Ovary (tissue), 9 donors: ENCODE measurements around the gene DOCK1. TPM values are rescaled to one million over a fixed set of nuclear protein-coding genes. Genes with fewer than 3 reads are reported as not detected.

Source experiments
- DNase-seq, 5 donors: peaks; one replicate each; pipeline ENCODE4 v3.0.0-alpha.2; 2019 to 2020
- H3K27ac ChIP-seq, 2 donors: fragments of 200-600 bp; one replicate each; pipeline versions ENCODE4 v1.5.1 to v1.8.0; 2019 to 2022
- H3K27me3 ChIP-seq: fragments of 200-600 bp; one replicate; pipeline ENCODE4 v1.8.0; 2022
- H3K36me3 ChIP-seq: fragments of 200-600 bp; sonication (generic); one replicate; pipeline ENCODE4 v1.5.1; 2019
- H3K4me1 ChIP-seq: one replicate; pipeline ENCODE4 v1.8.1; 2013; ENCODE audit warnings: mild to moderate bottlenecking, moderate library complexity; ENCODE audit not compliant: insufficient read depth
- H3K4me3 ChIP-seq: fragments of 200-600 bp; sonication (generic); one replicate; pipeline ENCODE4 v1.5.1; 2017
- H3K9me3 ChIP-seq, 2 donors: fragments of 200-600 bp in 1 of 2; sonication (generic) in 1 of 2; one replicate each; pipeline versions ENCODE4 v1.5.1 to v1.8.1; 2013 to 2019; ENCODE audit warnings: mild to moderate bottlenecking in 1 of 2, moderate library complexity in 1 of 2
- CTCF ChIP-seq, 3 donors: fragments of 450-650 bp in 2 of 3; fragments of 200-600 bp in 1 of 3; IDR thresholded peaks; one replicate each; pipeline versions ENCODE4 v1.5.1 to v1.8.0; 2016 to 2022; ENCODE audit warnings: antibody characterized with exemption in 3 of 3, mild to moderate bottlenecking in 1 of 3
- EP300 ChIP-seq: sonication (generic); formaldehyde crosslinking; IDR thresholded peaks from one replicate; pipeline ENCODE4 v1.6.1; 2017; ENCODE audit warnings: antibody characterized with exemption
- POLR2A ChIP-seq: fragments of 450-650 bp; IDR thresholded peaks from one replicate; pipeline ENCODE4 v1.6.1; 2017; ENCODE audit warnings: antibody characterized with exemption, mild to moderate bottlenecking, moderate library complexity
- WGBS, 3 donors: extraction: QIAGEN DNeasy Blood & Tissue Kit in 1 of 3; methylation state at CpG; one replicate each; pipeline versions ENCODE4 v1.1.5 to v1.1.7; 2013 to 2017; 5-methylcytosine and 5-hydroxymethylcytosine counted together
- intact Hi-C, 4 donors: fragments of 100-400 bp; cut with DNase I; formaldehyde crosslinking; loops; one replicate each; pipeline versions ENCODE4 v1.11.0 to v1.15.1; 2022 to 2023
- polyA plus RNA-seq, 2 donors: library from polyadenylated mRNA; stranded (reverse); fragments of 200-250 nt in 1 of 2; fragments of 350-450 nt in 1 of 2; fragmentation: Illumina TruSeq in 1 of 2; extraction: RNeasy Lipid Tissue Mini Kit (QIAGEN cat#74804) in 1 of 2; gene quantifications; one replicate each; pipeline ENCODE4 v1.2.3, GENCODE V29; 2013 to 2014
- total RNA-seq, 7 donors: library from RNA; depleted of rRNA in 2 of 7; stranded (reverse); fragments of >200 nt in 2 of 7; fragmentation: NEBNext Ultra II Directional in 3 of 7; extraction: Animal tissue kit (Norgen Biotek cat#: 25700) in 3 of 7; gene quantifications; one replicate each; pipeline versions ENCODE4 v1.1.0 to v1.2.4, GENCODE V29; 2016 to 2023
- donor health status: DM: no; HTN: no; CAD: no; lungs with moderate emphysema.
- donor health status: DM: no; HTN: no; CAD: no.
- donor health status: Bipolar disorder and iron deficiency.
- donor health status: DM: yes; HTN: yes; CAD: no.
- donor health status: DM: no; HTN: no; CAD: no.
- donor health status: DM: yes; HTN: yes; CAD: no.

The DOCK1 gene
- total and polyA plus RNA-seq, 9 donors, result 24.7 to 68.3 (median 51.1) TPM

- Histone ChIP-seq H3K9me3 (no peaks in the 10 kb centered on the region), H3K36me3 (no peaks in the 10 kb centered on the region), H3K27ac (no peak overlapping the region), H3K4me3 (no peak overlapping the region), H3K4me1 (no peaks in the 10 kb centered on the region), H3K27me3 (no peaks in the 10 kb centered on the region)
- 84 to 86% (median 86%) methylated on average over 12 of the region's 12 CpGs for WGBS, 3 donors
- no peak for TF ChIP-seq EP300
- no peak for TF ChIP-seq CTCF (IDR thresholded peaks at IDR 0.05)
- TF ChIP-seq POLR2A, result no peak
- intact Hi-C loops, result no loop called here
- DNase-seq, result no peak
These were observed 128.2 kb downstream of the DOCK1 start for GRCh38 chr10:127033216-127034033.

GRCh38 chr10:127034034-127034633 lies 128.9 kb downstream of the DOCK1 start:
- H3K36me3 ChIP-seq, result no peaks in the 10 kb centered on the region

GRCh38 chr10:127034790-127035189 lies 129.6 kb downstream of the DOCK1 start:
- intact Hi-C loops, result no loop called here
- Histone ChIP-seq H3K9me3 (no peaks in the 10 kb centered on the region), H3K4me3 (no peak overlapping the region), H3K36me3 (no peaks in the 10 kb centered on the region), H3K27ac (no peak overlapping the region), H3K4me1 (no peaks in the 10 kb centered on the region), H3K27me3 (no peaks in the 10 kb centered on the region)
- DNase-seq, result no peak
- TF ChIP-seq POLR2A (no peak), EP300 (no peak), CTCF (IDR thresholded peaks at IDR 0.05) (no peak)
- WGBS, 3 donors, result 90 to 92% (median 90%) methylated on average over 5 of the region's 5 CpGs

More at GRCh38 chr10:127034034-127034633, 128.9 kb downstream of the DOCK1 start:
- H3K9me3 ChIP-seq, result no peaks in the 10 kb centered on the region
- H3K27me3 ChIP-seq, result no peaks in the 10 kb centered on the region
- no peak overlapping the region for H3K27ac ChIP-seq
- 81 to 87% (median 83%) methylated on average over 7 of the region's 7 CpGs for WGBS, 3 donors
- no peak overlapping the region for H3K4me3 ChIP-seq
- intact Hi-C loops, result no loop called here
- H3K4me1 ChIP-seq, result no peaks in the 10 kb centered on the region
- DNase-seq, result no peak
- no peak for TF ChIP-seq POLR2A
- no peak for TF ChIP-seq EP300
- TF ChIP-seq CTCF (IDR thresholded peaks at IDR 0.05), result no peak

GRCh38 chr10:127035827-127036226 lies 130.6 kb downstream of the DOCK1 start:
- intact Hi-C loops, result no loop called here
- Histone ChIP-seq H3K27ac (no peak overlapping the region), H3K36me3 (no peaks in the 10 kb centered on the region), H3K4me1 (no peaks in the 10 kb centered on the region), H3K4me3 (no peak overlapping the region), H3K9me3 (no peaks in the 10 kb centered on the region), H3K27me3 (no peaks in the 10 kb centered on the region)
- 95 to 97% (median 95%) methylated on average over 4 of the region's 4 CpGs for WGBS, 3 donors
- TF ChIP-seq CTCF (IDR thresholded peaks at IDR 0.05) (no peak), POLR2A (no peak), EP300 (no peak)
- DNase-seq, result no peak
